Right atrium auricular region (tissue), 2 donors: ENCODE results near the gene ACKR4. TPM values are rescaled to one million over a fixed set of nuclear protein-coding genes. Genes with fewer than 3 reads are reported as not detected.
"Not testable (repeated sequence)": the region's sequence is repeated elsewhere in the genome, so short reads cannot be mapped to it uniquely, and the experiment has no call there.

Experiments
- DNase-seq: peaks from one replicate; pipeline ENCODE4 v3.0.0-alpha.2; 2019; ENCODE audit warnings: low spot score
- H3K27ac ChIP-seq, 2 donors: fragments of 200-600 bp; sonication (generic); 1 replicate in 1 of 2; 2 replicates in 1 of 2; pipeline ENCODE4 v1.5.1; 2016 to 2019
- H3K27me3 ChIP-seq, 2 donors: fragments of 200-600 bp; sonication (generic); one replicate each; pipeline versions ENCODE4 v1.5.1 to v1.6.0; 2017 to 2019
- H3K36me3 ChIP-seq: fragments of 200-600 bp; sonication (generic); one replicate; pipeline ENCODE4 v1.5.1; 2016
- H3K4me1 ChIP-seq, 2 donors: fragments of 200-600 bp; sonication (generic); one replicate each; pipeline versions ENCODE4 v1.5.1 to v1.6.0; 2017 to 2019
- H3K4me3 ChIP-seq, 2 donors: fragments of 200-600 bp; sonication (generic); 1 replicate in 1 of 2; 2 replicates in 1 of 2; pipeline ENCODE4 v1.5.1; 2017 to 2019; ENCODE audit warnings: mild to moderate bottlenecking in 1 of 2, moderate library complexity in 1 of 2
- H3K9me3 ChIP-seq, 2 donors: fragments of 200-600 bp; sonication (generic); one replicate each; pipeline ENCODE4 v1.5.1; 2019
- total RNA-seq, 2 donors: library from RNA; depleted of rRNA; stranded (reverse); fragments of >200 nt; gene quantifications; one replicate each; pipeline ENCODE4 v1.1.0, GENCODE V29; 2016
- TF ChIP-seq, protein P1 (sequence below), 2 donors: fragments of 200-600 bp; sonication (generic); IDR thresholded peaks; one replicate each; pipeline ENCODE4 v1.5.1; 2019; ENCODE audit warnings: antibody characterized with exemption in 2 of 2

ACKR4 gene
- total RNA-seq, 2 donors from 2014 or later, result 3.9 to 7.9 TPM

DNA sequence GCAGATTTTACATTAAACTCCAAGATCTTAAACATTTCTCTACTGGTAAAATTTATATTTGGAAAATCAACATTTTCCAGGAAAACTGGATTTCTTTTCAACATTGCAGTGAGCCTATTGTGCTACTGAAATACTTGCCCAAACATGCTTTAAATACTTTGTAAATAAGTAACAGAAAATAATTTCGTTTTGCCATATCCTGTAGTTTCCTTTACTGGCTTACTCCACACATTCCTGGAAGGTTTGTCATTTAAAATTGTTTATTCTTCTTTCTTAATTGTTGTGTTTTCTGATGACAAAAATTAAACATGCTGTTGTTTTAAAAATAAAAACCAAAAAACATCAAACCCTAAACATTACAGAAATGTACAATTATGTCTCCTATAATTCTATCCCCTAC, 40.5 kb downstream of the ACKR4 start:
- TF ChIP-seq, protein P1, sequence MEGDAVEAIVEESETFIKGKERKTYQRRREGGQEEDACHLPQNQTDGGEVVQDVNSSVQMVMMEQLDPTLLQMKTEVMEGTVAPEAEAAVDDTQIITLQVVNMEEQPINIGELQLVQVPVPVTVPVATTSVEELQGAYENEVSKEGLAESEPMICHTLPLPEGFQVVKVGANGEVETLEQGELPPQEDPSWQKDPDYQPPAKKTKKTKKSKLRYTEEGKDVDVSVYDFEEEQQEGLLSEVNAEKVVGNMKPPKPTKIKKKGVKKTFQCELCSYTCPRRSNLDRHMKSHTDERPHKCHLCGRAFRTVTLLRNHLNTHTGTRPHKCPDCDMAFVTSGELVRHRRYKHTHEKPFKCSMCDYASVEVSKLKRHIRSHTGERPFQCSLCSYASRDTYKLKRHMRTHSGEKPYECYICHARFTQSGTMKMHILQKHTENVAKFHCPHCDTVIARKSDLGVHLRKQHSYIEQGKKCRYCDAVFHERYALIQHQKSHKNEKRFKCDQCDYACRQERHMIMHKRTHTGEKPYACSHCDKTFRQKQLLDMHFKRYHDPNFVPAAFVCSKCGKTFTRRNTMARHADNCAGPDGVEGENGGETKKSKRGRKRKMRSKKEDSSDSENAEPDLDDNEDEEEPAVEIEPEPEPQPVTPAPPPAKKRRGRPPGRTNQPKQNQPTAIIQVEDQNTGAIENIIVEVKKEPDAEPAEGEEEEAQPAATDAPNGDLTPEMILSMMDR (IDR thresholded peaks at IDR 0.05), result no peak
- H3K36me3 ChIP-seq, result peaks cover 18% of the 10 kb centered on the region
- H3K27ac ChIP-seq, result no peak overlapping the region
- H3K27me3 ChIP-seq, result no peaks in the 10 kb centered on the region
- DNase-seq, result no peak
- no peaks in the 10 kb centered on the region for H3K9me3 ChIP-seq
- H3K4me3 ChIP-seq, result no peak overlapping the region
- H3K4me1 ChIP-seq, result no peaks in the 10 kb centered on the region

DNA sequence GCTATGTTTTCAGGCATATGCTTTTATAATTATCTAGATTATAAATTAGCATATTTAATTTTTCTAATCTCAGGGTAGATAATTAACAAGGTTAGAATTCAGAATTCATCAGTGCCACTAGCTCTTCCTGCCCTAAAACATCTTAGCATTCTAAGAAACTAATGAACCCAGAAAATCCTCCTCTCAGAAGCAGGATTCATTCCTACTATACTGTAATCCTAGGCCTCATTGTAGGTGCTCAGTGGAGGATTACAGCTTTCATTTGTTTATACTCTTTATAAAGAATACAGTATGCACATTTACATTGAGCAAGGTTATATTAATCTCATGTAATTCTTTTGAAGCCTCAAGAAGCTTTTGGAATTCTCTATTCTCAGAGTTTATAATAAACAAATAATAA, 41.6 kb downstream of the ACKR4 start:
- H3K4me1 ChIP-seq, result no peaks in the 10 kb centered on the region
- no peaks in the 10 kb centered on the region for H3K27me3 ChIP-seq
- TF ChIP-seq, protein P1 (IDR thresholded peaks at IDR 0.05), result no peak
- H3K9me3 ChIP-seq, result no peaks in the 10 kb centered on the region
- H3K27ac ChIP-seq, result no peak overlapping the region
- no peak overlapping the region for H3K4me3 ChIP-seq
- H3K36me3 ChIP-seq, result peaks cover 18% of the 10 kb centered on the region
- DNase-seq, result no peak

DNA sequence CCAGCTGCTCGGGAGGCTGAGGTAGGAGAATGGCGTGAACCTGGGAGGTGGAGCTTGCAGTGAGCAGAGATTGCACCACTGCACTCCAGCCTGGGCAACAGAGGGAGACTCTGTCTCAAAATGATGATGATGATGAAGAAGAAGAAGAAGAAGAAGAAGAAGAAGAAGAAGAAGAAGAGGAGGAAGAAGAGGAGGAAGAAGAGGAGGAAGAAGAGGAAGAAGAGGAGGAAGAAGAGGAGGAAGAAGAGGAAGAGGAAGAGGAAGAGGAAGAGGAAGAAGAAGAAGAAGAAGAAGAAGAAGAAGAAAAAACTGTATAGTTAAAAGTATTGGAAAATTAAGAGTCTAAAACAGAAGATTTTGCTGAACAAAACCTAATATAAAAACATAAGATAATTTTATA, 44.4 kb downstream of the ACKR4 start:
- H3K4me3 ChIP-seq, H3K27me3 ChIP-seq, H3K4me1 ChIP-seq, H3K27ac ChIP-seq, DNase-seq, H3K9me3 ChIP-seq: not testable (repeated sequence)
- peaks cover 16% of the 10 kb centered on the region for H3K36me3 ChIP-seq

DNA sequence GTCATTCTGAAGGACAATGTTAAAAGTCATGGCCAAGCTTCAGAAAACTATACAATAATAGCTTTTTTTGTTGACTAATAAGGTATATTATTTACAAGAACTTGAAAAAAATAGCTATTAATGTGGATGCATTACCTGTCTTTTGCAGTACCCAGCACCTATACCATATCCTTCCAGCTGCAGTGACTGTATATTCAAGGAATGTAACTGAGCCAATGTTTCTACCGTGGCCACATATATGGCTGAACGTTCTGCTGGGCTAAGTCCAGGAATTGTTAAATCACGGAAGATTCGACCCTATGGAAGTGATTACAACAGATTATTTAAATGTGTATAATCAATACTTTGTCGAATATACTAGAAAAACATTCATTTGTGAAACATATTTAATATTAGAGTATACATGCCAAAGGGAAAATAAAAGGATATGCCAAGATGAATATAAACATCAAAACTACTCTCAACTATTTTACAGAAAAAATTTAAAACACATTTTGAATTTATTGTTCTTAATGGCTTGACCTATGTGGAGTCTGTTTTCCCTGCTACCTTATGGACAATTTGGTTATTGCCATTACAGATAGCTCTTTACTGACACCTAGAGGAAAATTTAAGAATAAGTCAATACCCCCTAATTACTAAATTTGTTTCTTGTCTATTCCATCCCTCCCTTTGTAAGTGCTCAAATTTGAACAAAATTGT, 44.9 kb downstream of the ACKR4 start:
- H3K27me3 ChIP-seq, result no peaks in the 10 kb centered on the region
- H3K4me3 ChIP-seq, result no peak overlapping the region
- H3K4me1 ChIP-seq, result no peaks in the 10 kb centered on the region
- H3K36me3 ChIP-seq, result peaks cover 12% of the 10 kb centered on the region
- no peaks in the 10 kb centered on the region for H3K9me3 ChIP-seq
- H3K27ac ChIP-seq, result no peak overlapping the region
- TF ChIP-seq, protein P1 (IDR thresholded peaks at IDR 0.05), result peak; percentile 60 to 82
- no peak for DNase-seq

DNA sequence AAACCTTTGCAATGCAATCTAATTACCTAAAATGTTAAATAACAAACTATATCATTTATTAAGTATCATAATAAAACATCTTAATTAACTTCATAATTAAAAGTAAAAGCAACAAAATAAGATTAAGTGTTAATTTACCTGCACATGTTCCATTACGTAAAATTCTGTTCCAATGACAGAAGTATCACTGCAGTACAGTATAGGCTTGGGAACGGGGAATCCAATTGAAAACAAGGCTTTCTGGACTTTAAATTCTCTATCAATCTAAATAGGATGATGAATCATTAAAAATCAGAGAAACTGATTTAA, 45.4 kb downstream of the ACKR4 start:
- H3K36me3 ChIP-seq, result peaks cover 12% of the 10 kb centered on the region
- no peaks in the 10 kb centered on the region for H3K27me3 ChIP-seq
- no peak for DNase-seq
- H3K4me3 ChIP-seq, result no peak overlapping the region
- no peak overlapping the region for H3K27ac ChIP-seq
- H3K9me3 ChIP-seq, result no peaks in the 10 kb centered on the region
- no peaks in the 10 kb centered on the region for H3K4me1 ChIP-seq
- TF ChIP-seq, protein P1 (IDR thresholded peaks at IDR 0.05), result peak in 1 of 2 donors; percentile 16

DNA sequence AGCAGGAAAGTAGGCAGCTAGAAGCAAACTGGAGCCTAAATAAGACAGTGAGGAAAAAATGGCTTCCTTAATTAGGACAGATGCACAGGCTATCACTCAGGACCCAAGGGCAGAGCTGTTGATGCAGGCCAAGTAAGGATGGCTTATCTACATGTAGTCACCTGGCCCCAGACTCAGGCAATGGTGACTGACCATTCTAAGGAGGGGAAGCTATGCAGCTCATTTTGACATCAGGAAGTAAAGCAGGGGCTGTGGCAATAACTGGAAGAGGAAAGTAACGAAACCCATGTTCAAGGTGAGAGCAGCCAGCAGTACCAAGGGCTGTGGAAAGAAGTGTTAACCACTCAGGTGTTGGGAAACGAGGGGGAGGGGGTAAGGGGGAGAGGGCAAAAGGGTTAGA, 46.3 kb downstream of the ACKR4 start:
- TF ChIP-seq, protein P1 (IDR thresholded peaks at IDR 0.05), result no peak
- H3K4me1 ChIP-seq, result no peaks in the 10 kb centered on the region
- H3K27ac ChIP-seq, result no peak overlapping the region
- H3K4me3 ChIP-seq, result no peak overlapping the region
- H3K27me3 ChIP-seq, result no peaks in the 10 kb centered on the region
- H3K36me3 ChIP-seq, result peaks cover 12% of the 10 kb centered on the region
- DNase-seq, result no peak
- H3K9me3 ChIP-seq, result no peaks in the 10 kb centered on the region
